ENCODE measurements around the gene RIMBP2.
"Not testable (repeated sequence)": the region's sequence is repeated elsewhere in the genome, so short reads cannot be mapped to it uniquely, and the experiment has no call there.

RIMBP2 gene

GRCh38 chr12:130655881-130656280, 60.2 kb downstream of the RIMBP2 start:
- no peak for DNase-seq (ENCODE audit: low read depth)

DNA sequence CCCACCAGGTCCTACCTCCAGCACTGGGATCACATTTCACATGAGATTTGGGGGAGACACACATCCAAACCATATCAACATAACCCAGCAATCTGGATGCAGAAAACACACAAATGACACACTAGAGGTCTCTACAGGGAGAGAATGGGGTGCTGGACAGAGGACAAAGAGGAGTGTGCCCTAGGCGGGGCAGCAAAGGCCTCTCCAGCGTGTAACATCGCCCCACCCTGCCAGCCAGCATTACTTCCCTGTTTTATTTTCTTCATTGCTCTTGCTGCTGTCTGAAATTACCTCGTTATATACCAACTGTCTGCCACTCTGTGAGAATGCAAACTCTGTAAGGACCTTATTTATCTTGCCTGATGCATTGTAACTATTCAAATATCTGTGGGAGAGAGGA, 61.1 kb downstream of the RIMBP2 start:
- DNase-seq (ENCODE audit: low read depth): no peak

GRCh38 chr12:130651188-130651959, 64.7 kb downstream of the RIMBP2 start:
- DNase-seq (ENCODE audit: low read depth): no peak

DNA sequence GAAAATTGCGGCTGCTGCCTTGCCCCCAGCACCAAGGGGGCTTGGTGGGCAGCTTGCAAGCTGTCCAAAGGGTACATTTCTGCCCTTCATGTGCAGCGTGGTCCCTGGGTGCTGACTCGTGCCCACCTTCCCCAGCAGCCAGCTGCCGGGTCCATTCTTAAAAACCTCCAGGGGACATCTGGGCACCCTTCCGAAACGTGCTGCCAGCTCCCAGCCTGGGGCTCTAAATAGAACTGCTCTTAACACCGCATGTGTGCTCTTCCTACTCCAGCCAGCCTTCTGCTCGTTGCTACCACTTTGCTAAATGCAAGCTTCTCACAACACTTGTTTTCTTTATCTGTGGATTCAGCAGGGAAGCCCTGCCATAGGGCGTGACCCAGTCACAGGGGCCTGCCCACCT, 66.0 kb downstream of the RIMBP2 start:
- no peak for DNase-seq (ENCODE audit: low read depth)

- no peak for DNase-seq (ENCODE audit: low read depth)
These were observed 66.7 kb downstream of the RIMBP2 start for GRCh38 chr12:130649101-130650045.

DNA sequence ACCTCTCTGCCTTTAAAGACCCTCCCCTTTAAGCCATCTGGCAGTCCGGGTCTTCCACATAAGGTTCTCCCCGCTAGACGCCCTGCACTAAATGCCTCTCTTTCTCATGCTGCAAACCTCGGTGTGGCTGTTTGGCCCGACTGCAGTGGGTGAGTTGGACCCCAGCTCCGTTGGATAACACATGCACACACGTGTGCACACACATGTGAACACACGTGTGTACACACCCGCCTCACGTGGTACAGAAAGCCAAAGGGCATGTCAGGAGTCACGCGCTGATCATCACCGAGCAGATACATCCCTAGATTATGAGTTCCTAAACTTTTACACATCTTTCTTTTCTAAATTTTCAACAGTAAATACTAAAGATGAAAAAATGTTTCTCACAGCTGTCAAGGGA, 68.3 kb downstream of the RIMBP2 start:
- DNase-seq (ENCODE audit: low read depth): no peak

- DNase-seq (ENCODE audit: low read depth): no peak
These were observed 69.3 kb downstream of the RIMBP2 start for GRCh38 chr12:130646716-130647370.

GRCh38 chr12:130646191-130646590, 69.9 kb downstream of the RIMBP2 start:
- not testable (repeated sequence) for DNase-seq (ENCODE audit: low read depth)

- DNase-seq (ENCODE audit: low read depth): no peak
These were observed 70.3 kb downstream of the RIMBP2 start for GRCh38 chr12:130645751-130646150.

- DNase-seq (ENCODE audit: low read depth): no peak
These were observed 71.5 kb downstream of the RIMBP2 start for GRCh38 chr12:130644566-130644965.

DNA sequence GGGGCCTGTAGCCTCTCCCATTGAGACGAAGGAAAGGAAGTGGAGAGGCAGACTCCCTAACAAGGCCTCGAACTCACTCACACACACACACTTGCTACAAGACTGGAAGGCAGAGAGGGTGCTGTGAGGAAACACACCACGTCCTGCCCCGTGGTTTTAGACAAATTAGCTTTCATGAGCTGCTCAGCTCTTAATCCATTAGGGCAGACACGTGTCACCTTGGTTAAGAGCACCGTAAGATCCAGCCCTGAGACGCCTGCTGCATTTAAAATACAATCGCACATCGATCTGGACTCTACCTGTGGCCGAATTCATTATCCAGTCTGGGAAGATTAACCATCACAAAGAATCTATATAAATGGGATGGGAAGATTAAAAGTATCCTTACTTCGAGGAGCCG, 72.0 kb downstream of the RIMBP2 start:
- DNase-seq (ENCODE audit: low read depth): no peak

- DNase-seq (ENCODE audit: low read depth): no peak
These were observed 73.2 kb downstream of the RIMBP2 start for GRCh38 chr12:130642856-130643255.

- DNase-seq (ENCODE audit: low read depth): no peak
These were observed 74.4 kb downstream of the RIMBP2 start for GRCh38 chr12:130641533-130642184.

DNA sequence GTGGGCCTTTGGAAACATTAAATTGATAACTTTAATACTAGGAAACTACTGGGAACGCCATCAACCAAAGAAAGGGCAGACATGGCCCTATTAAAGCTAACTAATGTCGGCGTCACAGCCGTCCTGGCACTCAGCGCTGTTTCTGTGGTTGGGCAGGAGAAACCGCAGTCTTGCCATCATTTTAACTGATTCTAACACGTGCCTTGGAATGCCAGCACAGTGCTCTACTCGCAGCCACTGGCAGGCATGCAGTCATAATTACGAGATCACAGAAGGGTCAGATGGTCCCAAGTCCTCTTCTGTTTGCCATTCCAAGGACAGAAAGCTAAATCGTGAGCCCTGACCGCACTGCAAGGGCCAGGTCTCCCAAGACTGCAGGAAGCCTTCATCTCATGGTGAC, 75.2 kb downstream of the RIMBP2 start:
- no peak for DNase-seq (ENCODE audit: low read depth)

DNA sequence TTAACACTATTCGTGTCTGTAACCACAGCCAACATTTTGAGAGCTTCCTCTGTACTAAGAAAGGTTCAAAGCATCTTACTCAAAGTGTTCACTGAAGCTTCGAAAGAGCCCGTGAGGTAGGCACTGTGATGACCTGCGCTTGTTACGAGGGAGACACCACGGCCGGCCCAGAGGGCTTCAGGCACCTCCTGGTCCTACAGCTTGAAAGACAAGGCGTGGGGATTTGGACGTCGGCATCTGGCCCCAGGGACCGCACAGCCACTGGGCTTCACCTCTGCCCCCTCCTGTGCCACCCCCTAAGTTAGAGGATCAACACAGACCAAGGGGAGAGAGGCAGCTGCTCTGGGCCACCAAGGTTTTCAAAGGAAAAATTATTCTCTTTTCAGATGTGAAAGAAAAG, 75.6 kb downstream of the RIMBP2 start:
- no peak for DNase-seq (ENCODE audit: low read depth)

DNA sequence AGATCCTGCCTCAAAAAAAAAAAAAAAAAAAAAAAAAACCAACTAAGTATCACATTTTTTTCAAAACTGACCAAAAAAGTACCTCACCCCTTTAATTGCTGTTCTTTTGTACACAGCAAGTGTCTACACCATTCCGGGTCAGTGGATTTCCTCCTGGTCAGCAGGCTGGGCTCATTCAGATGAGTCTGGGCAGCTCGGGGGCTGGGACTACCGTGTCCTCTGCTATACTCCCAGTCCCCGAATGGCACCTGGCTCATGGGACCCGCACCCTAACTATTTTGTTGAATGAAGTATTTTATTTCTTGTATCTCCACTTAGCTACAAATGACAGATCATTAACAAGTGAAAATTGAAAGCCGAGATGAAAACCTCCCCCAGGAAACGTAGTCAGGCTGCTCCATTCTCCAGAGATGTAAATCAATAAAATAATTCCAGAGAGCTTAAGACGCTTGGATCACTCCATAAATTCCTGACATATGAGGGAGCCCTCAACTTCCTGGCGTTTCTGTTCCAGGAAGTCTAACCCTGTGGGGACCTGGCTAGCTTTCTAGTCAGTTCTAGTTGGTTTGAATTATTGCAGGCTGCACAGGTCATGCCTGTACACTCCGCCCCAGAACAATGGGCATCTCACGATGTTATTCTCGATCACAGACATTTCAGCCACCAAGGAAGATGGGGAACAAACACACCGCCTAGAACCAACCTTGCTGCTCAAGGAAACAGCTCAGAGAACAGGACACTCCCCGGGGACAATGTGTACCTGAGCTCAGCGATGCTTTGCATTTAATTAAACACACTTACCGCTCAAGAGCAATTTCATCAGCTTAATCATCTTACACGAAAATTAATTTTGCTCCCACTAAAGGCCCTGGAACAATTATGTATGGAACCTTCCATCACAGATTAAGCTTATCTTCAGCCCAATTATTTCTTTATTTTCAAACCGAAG, 76.3 kb downstream of the RIMBP2 start:
- no peak for DNase-seq (ENCODE audit: low read depth)

DNA sequence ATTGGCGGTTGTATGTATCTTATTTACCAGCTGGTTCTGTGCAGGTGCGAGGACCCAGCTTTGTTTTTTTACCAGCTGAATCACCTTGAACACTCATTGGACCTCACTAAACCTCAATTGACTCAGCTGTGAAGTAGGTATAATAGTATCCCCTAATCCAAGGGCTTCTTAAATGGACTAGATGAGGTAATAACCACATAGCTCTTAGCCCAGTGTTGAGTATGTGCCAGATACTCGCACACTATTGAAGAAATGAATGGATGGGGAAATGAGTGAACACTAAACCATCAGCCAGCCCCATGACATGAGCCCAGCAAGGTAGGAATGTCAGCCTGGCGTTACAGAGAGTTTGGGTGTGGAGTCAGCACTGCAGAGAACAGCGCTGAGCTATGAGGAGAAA, 79.7 kb downstream of the RIMBP2 start:
- DNase-seq (ENCODE audit: low read depth): no peak

DNA sequence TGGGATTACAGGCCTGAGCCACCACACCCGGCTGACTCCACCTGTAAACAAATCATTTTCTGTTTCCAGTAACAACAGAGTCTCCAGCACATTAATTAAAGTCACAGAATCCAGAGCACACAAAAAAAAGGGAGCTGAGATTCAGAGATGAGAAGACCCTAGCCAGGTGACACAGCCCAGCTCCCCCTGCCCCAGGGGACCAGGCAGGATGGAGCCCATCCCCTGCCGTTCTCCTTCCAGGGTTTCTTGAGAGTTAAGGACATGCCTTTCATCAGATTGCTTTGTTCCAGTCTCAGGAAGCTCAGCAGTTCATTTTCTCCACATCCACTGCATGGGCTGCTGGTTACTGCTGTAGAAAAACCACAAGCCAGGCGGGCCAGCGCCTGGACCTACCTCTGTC, 81.2 kb downstream of the RIMBP2 start:
- DNase-seq (ENCODE audit: low read depth): no peak

GRCh38 chr12:130633771-130634170, 82.3 kb downstream of the RIMBP2 start:
- DNase-seq (ENCODE audit: low read depth): no peak

- no peak for DNase-seq (ENCODE audit: low read depth)
These were observed 83.5 kb downstream of the RIMBP2 start for GRCh38 chr12:130632642-130633041.

DNA sequence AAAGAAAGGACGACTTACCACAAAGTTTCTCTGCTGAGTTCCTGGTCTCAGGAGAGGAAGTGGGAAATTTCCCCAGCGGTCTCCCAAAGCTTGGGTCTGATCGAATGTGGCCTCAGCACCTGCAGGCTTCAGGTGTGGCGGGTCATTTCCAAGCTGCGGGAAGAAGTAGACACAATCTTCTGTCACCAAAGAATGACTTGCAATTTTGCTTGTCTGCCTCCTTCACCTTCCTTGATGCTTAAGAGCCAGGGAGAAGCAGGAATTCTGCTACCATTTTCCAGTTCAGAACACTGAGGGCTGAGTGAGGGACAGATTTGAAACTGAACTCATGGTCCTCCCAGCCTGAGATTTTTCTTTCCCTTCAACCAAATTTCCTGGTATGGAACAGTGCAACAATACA, 87.8 kb downstream of the RIMBP2 start:
- DNase-seq (ENCODE audit: low read depth): no peak

Measured in stromal cell of bone marrow (primary cell).